ENCODE data around the gene OSBPL5. TPM values are rescaled to one million over a fixed set of nuclear protein-coding genes. Genes with fewer than 3 reads are reported as not detected.

Gene OSBPL5
- total RNA-seq, 1 experiment from 2014 or later = 6.4 TPM

DNA sequence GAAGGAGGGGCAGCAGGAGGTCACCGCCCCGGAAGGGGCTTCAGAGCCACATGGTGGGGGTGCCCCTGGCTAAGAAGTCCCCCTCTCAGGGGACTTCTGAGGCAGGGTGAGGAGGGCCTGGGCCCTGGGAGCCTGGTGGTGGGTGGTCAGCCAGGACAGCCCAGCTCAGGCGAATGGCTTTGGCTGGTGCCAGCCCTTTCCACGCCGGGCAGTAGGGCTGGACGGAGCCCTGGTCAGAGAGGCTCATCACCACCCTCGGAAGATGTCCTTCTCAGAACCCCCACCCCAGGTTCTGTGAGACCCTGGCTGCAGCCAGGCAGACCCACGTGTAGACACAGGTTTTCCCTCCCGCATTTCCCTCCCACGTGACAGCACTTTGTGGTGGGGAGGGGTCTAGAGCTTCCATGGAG, 35.9 kb downstream of the OSBPL5 start:
- no peak for DNase-seq
- no peaks in the 10 kb centered on the region for H3K9me3 ChIP-seq (ENCODE audit: insufficient read depth, low read depth)
- CTCF ChIA-PET = no interaction called here
- H2AFZ ChIP-seq = no peak overlapping the region
- H3K4me2 ChIP-seq = no peak overlapping the region
- H3K9me2 ChIP-seq (ENCODE audit: insufficient read depth) = no peaks in the 10 kb centered on the region
- POLR2A ChIA-PET (ENCODE audit: unreplicated experiment) = no interaction called here
- intact Hi-C loops (cut with micrococcal nuclease; ENCODE audit: unreplicated experiment) = no loop called here
- no peaks in the 10 kb centered on the region for H4K20me1 ChIP-seq (ENCODE audit: insufficient read depth)
- no peak overlapping the region for H3K4me3 ChIP-seq
- H3F3A ChIP-seq (ENCODE audit: insufficient read depth, low read depth) = no peaks in the 10 kb centered on the region
- no peaks in the 10 kb centered on the region for H3K27me3 ChIP-seq (ENCODE audit: insufficient read depth, low read depth)
- H3K4me1 ChIP-seq (replicated peaks; ENCODE audit: insufficient read depth) = 0 out of 2 replicates have a peak, but pooled peaks cover 2% of the 10 kb centered on the region
- H3K36me3 ChIP-seq (ENCODE audit: low read depth) = no peaks in the 10 kb centered on the region
- no peak overlapping the region for H3K27ac ChIP-seq
- no peaks in the 10 kb centered on the region for H3K79me2 ChIP-seq (ENCODE audit: low read depth)
- no TSS peak for BruUV-seq (replicated peaks)
- TF ChIP-seq, protein P1, sequence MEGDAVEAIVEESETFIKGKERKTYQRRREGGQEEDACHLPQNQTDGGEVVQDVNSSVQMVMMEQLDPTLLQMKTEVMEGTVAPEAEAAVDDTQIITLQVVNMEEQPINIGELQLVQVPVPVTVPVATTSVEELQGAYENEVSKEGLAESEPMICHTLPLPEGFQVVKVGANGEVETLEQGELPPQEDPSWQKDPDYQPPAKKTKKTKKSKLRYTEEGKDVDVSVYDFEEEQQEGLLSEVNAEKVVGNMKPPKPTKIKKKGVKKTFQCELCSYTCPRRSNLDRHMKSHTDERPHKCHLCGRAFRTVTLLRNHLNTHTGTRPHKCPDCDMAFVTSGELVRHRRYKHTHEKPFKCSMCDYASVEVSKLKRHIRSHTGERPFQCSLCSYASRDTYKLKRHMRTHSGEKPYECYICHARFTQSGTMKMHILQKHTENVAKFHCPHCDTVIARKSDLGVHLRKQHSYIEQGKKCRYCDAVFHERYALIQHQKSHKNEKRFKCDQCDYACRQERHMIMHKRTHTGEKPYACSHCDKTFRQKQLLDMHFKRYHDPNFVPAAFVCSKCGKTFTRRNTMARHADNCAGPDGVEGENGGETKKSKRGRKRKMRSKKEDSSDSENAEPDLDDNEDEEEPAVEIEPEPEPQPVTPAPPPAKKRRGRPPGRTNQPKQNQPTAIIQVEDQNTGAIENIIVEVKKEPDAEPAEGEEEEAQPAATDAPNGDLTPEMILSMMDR (conservative IDR thresholded peaks at IDR 0.05) = no peak
- no peak for TF ChIP-seq EZH2 (IDR thresholded peaks at IDR 0.05; ENCODE audit: low read depth)

DNA sequence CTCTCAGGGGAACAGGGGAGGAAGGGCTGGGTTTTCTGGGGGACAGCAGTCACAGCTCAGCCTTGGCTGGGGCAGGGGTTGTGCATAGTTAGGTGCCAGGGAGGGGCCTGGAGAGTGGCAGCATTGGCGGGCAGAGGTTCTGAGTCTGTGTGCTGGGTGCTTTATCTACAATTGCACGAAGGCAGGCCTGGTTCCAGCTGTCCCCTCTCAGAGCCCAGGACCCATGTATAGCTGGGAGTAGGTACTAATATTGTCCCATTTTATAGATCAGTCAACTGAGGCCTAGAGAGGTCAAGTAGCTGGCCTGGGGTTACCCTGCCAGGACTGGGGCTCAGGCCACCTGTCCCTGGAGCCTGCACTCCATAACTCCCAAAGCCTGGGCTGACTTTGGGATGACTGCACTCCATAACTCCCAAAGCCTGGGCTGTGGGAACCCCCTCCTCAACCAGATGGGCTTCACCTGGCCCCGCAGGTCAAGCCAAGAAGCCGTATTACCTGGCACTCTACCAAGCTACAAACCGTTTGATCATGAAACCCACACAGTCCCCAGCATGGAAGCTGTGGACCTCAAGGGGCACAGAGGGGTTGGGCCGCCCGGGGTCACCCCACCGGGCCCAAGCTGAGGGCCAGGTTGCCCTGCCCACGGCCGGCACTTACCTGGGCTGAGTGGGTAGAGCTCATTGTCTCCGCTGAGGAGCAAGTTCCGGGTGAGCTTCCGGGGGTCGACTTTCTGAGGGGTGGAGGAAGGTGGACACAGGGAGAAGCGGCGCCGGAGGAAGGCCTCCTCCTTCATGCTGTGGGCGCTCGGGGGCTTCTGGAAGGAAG, 36.5 kb downstream of the OSBPL5 start:
- CTCF ChIA-PET = no interaction called here
- H3K27ac ChIP-seq = no peak overlapping the region
- H3K4me3 ChIP-seq = no peak overlapping the region
- H3K4me1 ChIP-seq (replicated peaks; ENCODE audit: insufficient read depth) = 0 out of 2 replicates have a peak, but pooled peaks cover 5% of the 10 kb centered on the region
- no peak overlapping the region for H2AFZ ChIP-seq
- DNase-seq = no peak
- no peaks in the 10 kb centered on the region for H3K9me3 ChIP-seq (ENCODE audit: insufficient read depth, low read depth)
- TF ChIP-seq, protein P1 (conservative IDR thresholded peaks at IDR 0.05) = no peak
- no peak for TF ChIP-seq EZH2 (IDR thresholded peaks at IDR 0.05; ENCODE audit: low read depth)
- BruUV-seq (replicated peaks) = no TSS peak
- no peaks in the 10 kb centered on the region for H3K36me3 ChIP-seq (ENCODE audit: low read depth)
- H3K4me2 ChIP-seq = no peak overlapping the region
- no peaks in the 10 kb centered on the region for H4K20me1 ChIP-seq (ENCODE audit: insufficient read depth)
- H3F3A ChIP-seq (ENCODE audit: insufficient read depth, low read depth) = no peaks in the 10 kb centered on the region
- intact Hi-C loops (cut with micrococcal nuclease; ENCODE audit: unreplicated experiment) = no loop called here
- POLR2A ChIA-PET (ENCODE audit: unreplicated experiment) = no interaction called here
- H3K27me3 ChIP-seq (ENCODE audit: insufficient read depth, low read depth) = no peaks in the 10 kb centered on the region
- H3K9me2 ChIP-seq (ENCODE audit: insufficient read depth) = no peaks in the 10 kb centered on the region
- no peaks in the 10 kb centered on the region for H3K79me2 ChIP-seq (ENCODE audit: low read depth)

DNA sequence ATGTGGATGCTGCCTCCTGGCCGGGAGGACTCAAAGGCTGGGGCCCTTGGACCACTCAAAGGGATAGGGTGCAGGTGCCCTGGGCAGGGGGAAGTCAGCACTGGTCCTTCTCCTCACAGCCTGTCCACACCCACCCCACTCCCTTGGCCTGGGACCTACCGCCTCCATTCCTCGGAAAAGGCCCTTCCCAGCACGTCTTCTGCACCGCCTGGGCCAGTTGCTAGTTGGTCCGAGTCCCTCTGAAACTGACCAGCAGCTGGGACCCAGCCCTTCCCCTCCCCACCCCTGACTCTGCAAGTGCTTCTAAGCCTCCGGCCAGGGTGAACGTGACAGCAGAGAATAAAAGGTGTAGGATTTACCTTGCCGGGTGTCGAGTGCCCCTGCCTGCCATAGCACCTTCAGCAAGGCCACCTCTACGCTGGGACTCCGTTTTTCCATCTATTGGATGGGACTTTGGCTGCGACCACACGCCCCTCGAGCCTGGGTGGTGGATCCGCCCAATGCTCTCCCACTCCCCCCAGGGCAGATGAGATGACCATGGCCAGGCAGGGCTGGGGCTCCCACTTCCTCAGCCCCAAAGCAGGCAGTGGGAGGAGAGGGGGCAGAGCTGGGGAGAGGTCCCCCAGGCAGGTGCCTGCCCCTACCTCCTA, 37.3 kb downstream of the OSBPL5 start:
- no peaks in the 10 kb centered on the region for H3K9me2 ChIP-seq (ENCODE audit: insufficient read depth)
- no peaks in the 10 kb centered on the region for H3K27me3 ChIP-seq (ENCODE audit: insufficient read depth, low read depth)
- DNase-seq = no peak
- no peak overlapping the region for H2AFZ ChIP-seq
- H3K79me2 ChIP-seq (ENCODE audit: low read depth) = no peaks in the 10 kb centered on the region
- intact Hi-C loops (cut with micrococcal nuclease; ENCODE audit: unreplicated experiment) = no loop called here
- no peak overlapping the region for H3K4me3 ChIP-seq
- ChIA-PET POLR2A (ENCODE audit: unreplicated experiment) (no interaction called here), CTCF (no interaction called here)
- no peak overlapping the region for H3K4me2 ChIP-seq
- no peaks in the 10 kb centered on the region for H3F3A ChIP-seq (ENCODE audit: insufficient read depth, low read depth)
- H3K4me1 ChIP-seq (replicated peaks; ENCODE audit: insufficient read depth) = 0 out of 2 replicates have a peak, but pooled peaks cover 5% of the 10 kb centered on the region
- H3K27ac ChIP-seq = no peak overlapping the region
- TF ChIP-seq, protein P1 (conservative IDR thresholded peaks at IDR 0.05) = no peak
- TF ChIP-seq EZH2 (IDR thresholded peaks at IDR 0.05; ENCODE audit: low read depth) = no peak
- H3K36me3 ChIP-seq (ENCODE audit: low read depth) = no peaks in the 10 kb centered on the region
- H4K20me1 ChIP-seq (ENCODE audit: insufficient read depth) = no peaks in the 10 kb centered on the region
- no TSS peak for BruUV-seq (replicated peaks)
- no peaks in the 10 kb centered on the region for H3K9me3 ChIP-seq (ENCODE audit: insufficient read depth, low read depth)
